Inflammatory macrophage treated with lipopolysaccharide for 4 hours (primary cell): ENCODE data around the gene ISL1.

ENCODE experiments used
- DNase-seq: peaks from one replicate; pipeline ENCODE4 v3.0.0-alpha.2; 2020

ISL1 gene

DNA sequence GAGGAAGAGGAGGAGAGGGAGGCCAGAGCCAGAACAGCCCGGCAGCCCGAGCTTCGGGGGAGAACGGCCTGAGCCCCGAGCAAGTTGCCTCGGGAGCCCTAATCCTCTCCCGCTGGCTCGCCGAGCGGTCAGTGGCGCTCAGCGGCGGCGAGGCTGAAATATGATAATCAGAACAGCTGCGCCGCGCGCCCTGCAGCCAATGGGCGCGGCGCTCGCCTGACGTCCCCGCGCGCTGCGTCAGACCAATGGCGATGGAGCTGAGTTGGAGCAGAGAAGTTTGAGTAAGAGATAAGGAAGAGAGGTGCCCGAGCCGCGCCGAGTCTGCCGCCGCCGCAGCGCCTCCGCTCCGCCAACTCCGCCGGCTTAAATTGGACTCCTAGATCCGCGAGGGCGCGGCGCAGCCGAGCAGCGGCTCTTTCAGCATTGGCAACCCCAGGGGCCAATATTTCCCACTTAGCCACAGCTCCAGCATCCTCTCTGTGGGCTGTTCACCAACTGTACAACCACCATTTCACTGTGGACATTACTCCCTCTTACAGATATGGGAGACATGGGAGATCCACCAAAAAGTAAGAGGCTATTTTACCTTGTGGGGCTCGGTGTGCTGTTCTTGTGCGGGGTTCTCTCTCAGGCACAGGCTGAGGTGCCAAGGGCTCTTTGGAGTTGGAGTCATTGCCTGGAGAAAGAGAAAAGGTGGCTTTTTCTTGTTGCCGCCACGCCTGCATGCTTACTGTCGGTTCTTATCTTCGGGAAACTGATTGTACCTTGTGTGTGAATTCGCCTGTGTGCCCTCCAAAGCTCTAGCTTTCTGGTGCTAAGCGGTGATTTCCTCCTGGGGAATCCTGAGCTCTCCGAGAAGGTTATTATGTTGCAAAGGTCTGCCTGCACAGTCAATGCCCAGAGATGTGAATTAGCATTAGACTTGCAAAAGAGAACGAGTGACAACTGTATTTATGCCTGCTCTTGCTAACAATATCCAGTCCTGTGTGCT is at the start of gene ISL1:
Gene ISL1, plus strand, starts transcription at position 318 of the 991 bp plus-strand sequence. Its CDS starts 224 bp downstream, at position 542.
- no peak for DNase-seq

DNA sequence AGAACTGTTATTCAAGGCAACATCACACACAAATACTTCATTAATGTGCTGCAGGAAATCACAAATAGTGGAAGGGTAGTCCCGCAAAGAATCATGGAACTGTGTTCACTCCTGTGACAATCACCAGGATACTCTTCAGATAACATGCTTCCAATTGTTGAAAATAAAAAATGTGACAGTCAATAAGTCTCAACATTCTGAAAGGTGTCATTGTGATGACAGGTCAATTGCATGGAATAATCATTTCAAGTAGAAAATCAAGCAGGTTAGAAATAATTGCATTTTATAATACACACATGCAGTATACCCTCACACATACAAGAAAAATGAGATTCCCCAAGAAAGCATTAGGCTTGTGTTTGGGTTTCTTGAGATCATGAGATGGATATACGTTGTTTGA is 46.4 kb upstream of the ISL1 start:
- DNase-seq = no peak

DNA sequence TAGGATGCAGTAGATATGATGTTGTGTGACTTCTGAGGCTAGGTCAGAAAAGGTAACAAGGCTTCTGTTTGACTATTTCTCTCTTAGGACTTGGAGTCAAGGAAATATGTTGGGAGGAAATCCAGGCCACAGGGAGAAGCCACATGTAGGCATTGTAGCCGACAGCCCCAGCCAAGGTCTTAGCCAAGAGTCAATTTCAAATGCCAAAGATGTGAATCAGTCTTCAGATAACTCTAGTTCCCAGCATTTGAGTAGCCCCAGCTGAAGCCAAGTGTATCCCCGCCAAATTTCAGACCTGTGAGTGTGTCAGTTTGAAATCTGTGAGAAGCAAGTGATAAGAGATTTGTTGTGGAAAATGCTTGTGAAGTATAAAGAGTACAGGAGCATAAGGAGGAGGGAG is 38.1 kb upstream of the ISL1 start:
- no peak for DNase-seq

DNA sequence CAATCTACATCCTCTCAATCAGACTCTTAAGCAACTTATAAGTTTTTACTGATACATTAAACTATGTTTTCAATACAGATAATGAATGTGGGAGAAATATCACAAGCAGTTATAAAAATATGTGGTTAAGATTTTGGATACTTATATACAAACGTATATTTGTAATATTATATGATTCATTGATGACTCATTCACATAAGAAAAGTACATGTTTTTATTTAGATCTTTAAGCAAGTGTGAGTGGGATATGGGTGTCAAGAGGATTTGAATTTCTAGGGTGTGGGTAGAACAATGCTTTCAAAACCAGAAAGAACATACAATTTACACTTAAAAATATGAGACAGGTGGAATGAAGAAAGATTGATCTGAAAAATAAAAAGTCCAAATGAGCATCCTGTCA is 36.1 kb upstream of the ISL1 start:
- no peak for DNase-seq

DNA sequence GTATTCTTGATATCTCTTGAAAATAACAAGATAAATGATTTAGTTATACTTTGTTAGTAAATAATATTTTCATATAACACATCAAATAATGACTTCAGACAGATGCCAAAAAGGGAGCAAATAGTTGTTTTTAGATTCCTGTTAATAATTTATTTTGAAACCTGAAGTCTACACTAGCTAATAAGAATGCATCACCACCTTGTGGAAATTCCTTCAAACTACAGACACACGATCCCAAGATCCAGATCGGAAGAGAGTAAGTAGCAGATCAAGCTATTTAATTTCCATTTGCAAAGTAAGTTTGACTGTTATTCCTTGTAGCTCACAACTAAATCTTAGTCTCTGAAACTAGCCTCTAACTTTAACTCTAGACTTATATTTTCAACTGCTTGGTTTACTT is 35.5 kb upstream of the ISL1 start:
- DNase-seq = no peak

DNA sequence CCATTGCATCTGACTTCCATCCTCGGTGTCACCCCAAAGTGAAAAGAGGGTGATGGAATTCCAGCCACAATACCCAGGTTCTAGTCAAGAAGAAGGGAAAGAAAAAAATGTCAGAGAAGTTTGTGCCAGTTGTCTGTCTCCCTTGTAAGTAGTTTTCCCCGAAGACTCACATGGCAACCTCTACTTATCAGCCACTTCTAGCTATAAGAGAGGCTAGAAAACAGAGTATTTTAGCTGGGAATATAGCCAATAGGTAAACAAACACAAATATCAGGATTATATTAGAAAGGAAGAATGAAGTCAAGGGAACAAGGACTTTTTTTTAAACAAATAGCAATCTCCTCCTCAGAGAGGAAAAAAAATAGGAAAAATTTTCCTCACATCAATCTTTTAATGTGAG is 12.2 kb upstream of the ISL1 start:
- DNase-seq = no peak

DNA sequence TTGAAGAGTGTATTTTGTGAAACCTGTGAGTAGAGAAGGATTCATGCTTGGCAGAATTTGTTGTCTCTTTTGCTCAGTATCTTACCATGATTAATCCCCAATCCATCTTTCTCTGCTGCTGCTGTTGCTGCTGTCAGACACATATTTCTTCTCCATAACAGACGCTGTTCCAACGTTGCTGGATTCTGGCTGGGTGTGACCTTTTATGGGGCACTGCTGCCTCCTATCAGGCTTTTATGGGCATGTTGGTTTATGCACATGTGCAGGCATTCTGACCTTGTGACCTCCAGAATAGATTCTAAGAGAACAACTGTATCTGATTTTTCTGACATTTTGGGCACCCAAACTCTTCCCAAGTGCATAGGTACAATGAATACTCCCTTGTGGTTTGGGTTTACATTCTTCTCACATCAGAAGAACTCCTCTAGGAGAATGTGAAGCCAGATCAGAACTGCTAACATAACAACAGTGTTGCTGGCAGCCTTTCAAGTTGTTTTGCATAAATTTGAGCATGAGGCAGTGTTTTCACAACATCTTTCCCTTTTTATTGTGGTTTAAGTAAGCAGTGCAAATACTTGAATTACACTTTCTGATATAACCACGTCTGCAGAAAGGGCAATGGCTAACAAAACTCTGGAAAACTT is 9.2 kb upstream of the ISL1 start:
- DNase-seq = no peak

DNA sequence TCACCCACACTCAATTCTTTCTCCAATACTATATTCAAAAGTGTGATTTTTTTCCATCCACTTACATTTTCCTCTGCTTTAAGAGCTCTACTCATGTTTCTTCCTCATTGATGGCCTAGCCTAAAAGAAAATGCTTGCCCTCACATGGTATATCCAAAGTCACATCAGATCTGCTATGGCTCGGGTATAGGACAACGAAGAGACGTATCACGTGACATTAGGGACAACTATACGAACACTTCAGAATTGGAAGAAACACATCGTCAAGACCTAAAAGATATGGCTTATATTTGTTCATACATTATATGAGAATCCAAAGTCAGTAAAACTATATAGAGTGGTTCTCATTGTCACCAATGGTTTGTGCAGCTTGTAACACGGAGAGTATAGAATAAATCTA is 8.2 kb upstream of the ISL1 start:
- no peak for DNase-seq

DNA sequence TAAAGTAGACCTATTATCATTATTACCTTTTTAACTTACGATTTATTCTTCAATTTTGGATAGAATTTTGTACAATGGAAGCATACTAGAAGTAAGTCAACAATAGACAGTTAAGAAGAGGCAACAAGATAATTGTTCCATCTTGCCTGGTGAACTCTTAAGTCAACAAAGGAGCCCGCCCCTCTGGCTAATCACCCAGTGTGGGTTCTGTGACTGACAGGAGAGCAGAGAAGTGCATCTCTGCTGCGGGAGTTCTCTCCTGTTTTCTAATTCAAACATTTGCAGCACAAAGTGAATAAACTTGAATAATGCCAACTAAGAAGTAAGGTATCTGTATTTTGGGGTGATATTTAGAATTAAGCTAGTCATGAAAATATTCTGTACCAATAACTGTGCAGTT is 6.7 kb upstream of the ISL1 start:
- DNase-seq = no peak

DNA sequence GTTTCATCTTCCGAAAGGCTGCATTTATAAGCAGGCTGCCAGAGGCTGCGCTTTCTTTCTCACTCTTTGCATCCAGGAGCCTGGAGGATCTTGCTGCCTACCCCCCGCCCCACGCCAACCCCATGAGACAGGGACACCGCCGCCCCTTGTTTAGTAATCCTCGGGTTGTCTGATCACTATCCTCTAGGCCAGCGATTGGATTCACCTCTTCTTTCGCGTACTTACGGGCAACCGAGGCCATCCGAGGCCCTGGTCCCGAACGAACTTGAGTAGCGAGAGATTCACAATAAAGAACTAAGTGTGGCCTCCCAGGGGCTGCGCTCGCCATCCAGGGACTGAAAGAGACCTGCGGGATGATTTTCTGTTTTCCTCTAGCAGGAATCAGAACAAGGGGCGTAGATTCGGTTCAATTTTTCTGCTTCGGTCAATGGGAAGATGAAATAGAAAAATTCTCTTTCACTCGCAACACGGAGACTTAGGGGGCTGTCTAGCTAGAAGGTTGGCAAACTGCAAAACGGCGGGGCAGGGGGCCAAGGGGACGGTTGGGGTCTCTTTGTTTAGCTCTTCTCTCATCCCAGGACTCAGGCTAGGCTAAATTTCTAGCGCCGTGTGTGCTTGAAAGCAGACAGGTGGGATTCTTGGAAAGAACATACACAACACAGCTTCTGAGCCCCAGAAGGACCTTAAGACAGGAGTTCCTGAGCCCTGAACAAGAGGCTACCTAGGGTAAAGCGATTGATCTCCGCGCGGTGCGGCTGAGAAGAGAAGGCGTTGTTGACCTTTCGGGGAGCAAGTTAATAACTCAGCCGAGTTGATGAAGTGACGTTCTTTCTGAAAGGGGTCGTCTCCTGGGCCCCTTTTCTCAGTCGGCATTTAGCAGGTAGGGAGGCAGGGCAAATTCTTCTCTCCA is 5.8 kb upstream of the ISL1 start:
- DNase-seq = no peak

DNA sequence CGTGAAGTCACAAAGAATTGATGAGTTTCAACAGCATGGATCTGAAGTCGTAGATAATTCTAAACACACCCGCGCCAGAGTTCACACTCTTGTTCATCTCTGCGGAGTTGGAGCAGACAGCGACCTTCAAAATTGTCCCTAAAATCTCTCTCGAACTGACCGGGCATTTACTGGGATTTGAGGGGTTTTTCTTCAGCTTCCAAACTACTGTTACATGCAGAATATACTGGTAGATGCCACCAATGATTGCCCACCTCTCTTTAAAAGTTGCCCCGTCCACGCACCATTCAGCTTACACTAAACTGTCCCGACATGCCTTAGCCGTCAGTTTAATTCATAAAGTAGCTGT is 5.2 kb upstream of the ISL1 start:
- no peak for DNase-seq

DNA sequence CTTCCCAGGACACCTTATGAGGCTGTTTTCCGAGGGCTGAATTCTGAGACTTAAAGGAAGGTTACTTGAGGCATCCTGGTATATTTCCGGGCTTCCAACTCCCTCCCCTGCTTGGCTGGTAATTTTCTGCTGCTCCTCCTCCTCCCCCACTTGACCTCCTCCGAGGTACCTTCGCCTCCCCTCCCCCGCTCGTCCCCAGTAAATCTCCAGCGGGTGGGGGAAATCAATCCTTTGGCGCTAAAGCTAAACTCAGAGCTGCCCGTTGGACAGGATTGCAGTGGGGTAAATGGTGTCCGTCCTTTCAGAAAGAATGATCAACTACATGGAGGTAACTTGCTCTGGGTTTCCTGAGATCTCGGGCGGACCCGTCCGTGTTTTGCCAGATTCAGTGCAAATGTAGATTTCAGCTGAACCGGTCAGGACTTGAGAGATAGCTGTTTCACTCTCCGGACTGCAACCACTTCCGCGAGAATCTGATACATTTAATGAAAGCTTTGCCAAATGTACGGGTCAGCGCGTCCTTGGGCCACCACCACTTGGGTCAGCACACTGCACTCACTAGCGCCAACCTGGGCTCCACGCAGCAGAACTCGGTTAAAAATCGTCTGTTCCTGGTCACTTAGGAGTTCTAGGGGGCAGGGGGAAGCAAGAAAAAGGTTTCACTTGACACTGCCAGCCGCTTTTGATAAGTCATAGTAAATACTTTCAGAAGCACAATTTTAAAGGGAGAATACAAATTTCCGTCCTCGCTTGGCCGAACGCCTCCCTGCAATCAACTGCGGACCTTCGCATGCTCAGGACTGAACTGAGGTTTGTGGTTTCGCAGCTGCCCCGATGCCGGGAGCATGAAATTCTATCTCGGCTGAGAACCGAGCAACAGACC is 4.6 kb upstream of the ISL1 start:
- DNase-seq = no peak

DNA sequence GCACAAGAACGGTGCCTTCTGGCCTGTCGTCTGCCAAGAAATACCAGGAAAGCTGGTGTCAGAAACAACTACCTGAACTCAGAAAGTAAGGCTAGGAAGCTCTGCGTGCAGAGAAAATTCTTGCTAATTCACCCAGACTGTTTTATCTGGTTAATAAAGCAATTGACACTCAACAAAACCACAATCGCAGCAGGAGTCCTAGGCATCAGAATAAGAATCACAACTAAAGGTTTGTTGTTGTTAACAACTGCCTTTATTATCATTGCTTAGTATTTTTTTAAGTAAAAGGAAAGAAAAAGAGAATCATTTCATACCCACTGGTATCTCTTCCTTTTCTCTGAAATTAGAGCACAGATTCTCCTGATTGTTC is 3.9 kb upstream of the ISL1 start:
- no peak for DNase-seq

DNA sequence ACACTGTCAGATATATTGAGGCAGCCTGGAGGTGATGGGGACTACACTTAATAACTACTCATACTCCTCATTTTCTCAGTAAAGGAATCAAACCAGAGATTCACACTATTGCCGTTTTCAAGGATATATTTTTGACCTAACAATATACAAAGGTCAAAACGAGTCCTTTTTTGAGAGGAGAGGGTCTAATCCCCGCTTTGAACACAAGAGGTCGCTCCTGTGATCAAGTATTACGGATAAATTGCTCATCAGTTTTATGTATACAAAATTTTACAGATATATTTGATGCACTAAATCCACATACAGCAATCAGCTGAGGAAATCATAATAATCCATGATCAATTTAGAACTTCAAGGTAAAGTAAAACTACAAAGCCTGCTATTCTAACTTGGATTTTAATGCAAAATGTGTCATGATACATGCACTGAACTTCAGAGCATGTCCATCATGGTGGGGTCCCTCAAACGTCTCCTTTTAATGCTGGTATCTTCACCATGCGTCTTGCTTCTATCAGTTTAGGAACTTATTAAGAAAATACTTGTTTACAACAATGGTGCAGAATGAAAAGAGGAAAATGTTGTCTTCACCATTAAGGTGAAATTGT is 2.5 kb upstream of the ISL1 start:
- peak; percentile 1 for DNase-seq

DNA sequence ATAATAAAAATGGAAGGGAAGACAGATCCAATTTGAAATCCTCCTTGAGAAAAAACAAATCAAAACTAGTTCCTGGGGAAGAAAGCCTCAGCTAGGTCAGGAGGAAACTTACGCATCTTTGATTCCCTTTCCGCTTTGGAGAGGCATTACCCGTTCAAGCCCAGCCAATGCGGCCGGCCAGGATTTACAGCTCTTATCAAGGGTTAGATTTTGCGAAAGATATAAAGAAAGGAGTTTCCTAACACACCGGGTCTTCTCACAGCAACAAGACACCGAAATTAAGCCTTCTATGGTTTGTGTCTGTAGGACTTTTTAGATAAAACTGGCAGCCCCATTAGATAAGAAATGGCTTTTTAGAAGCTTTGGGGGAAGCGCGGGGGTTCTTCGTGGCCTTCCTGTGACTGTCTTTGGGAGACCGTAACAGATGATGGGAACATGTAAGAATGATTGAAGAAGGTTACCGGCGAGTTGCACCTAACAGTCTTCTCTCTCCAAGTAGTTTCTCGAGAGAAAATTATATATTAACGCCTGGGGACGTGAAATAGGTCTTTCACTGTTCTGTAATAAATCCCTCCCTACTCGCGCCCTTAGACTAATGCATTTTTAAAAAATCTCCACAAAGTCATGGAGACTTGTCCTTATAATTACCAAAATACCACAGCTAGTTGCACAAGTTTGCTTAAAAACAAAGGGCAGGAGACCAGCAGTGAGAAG is 1.3 kb upstream of the ISL1 start:
- no peak for DNase-seq

DNA sequence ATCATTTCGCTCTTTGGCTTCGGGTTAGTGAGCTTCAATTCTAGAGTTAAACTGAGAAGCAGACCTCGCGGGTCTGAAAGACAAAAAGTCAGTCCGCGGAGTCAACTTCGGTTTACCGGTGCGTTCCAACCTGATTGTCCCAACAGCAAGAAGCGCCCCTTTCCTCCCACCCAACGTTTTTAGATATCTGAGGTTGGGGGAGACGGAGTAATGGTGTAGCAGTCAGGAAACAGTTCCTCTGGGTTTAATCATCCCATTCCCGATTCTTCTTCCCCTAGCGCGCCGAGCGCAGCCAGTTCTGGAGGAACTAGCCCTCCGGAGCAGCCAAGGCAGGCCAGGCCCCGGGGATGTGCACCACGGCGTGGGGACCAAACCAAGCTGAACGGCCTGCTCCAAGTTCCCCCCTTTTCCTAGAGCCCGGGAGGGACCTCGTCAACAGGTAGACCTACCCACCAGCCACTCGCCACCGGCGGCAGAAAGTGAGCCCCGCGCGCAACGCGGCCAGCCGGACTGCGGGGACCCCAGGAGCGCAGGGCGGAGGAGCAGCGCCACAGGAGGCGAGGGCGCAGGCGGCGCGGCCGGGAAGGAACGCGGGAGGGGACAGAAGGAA is 622 bp upstream of the ISL1 start:
- DNase-seq = no peak

DNA sequence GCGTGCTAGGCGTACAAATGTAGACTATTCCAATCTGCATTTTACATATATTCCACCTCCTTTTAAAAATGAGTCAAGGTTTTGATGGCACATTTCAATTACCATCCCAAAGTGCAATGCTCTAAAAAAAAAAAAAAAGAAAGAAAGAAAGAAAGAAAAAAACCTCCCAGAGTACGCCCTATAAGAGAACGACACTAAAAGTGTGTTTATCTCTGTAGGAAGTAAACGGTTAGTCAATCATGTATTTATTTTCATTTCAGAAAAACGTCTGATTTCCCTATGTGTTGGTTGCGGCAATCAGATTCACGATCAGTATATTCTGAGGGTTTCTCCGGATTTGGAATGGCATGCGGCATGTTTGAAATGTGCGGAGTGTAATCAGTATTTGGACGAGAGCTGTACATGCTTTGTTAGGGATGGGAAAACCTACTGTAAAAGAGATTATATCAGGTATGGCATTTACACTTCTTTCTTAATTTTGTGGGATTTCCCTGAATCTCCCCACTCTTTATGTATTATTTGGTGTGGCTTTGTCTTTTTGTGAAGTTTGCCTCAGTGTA is 1.1 kb downstream of the ISL1 start:
- no peak for DNase-seq

DNA sequence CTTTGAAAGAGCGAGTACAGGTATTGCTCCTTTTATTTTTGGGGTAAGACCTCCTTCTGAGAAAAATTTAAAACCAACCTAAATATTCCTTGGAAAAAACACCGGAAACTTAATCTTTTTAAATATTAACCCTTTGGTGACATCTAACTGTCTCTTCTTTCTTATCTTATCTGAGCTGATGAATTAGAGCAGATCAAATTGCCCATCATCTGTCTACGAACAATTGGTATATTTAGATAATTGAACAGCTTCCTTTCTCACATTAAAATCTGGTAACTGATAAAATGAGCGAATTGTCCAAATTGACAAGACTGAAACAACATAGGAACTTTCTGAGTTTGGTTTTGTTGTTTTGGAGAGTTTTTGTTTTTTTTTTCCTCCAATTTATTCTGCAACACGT is 2.0 kb downstream of the ISL1 start:
- no peak for DNase-seq

DNA sequence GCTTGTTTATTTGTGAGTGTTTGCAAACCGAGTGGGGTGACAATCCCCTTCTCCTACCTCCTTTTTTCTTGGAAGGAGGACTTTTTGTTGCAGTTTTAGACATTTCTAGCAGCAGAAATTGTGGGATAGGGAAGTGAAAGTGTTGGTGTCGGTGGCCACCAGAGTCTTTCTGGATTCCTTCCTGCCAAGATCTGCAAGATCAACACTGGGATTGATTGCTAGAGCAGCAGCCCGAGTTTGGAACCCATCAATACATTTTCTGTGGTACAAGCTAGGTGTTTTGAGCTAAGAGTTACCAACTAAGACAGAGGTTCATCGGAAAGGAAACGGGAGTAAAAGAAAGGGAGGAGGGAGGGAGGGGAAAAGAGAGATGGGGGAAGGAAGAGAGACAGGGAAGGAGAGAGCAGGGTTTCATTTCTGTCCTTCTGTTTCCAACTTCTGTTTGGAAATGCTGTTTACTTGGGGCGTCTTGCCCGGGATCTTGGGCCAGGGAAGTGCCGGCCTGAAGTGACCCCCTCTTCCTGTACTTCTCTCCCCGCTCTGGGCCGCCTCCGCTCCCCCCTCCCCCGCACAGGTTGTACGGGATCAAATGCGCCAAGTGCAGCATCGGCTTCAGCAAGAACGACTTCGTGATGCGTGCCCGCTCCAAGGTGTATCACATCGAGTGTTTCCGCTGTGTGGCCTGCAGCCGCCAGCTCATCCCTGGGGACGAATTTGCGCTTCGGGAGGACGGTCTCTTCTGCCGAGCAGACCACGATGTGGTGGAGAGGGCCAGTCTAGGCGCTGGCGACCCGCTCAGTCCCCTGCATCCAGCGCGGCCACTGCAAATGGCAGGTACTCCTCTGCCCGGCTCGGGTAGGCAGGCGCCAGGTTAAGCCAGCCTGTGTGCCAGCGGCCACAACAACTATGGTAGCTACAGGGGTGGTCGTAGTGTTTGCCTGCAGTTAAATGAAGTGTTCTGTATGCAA is 4.0 kb downstream of the ISL1 start:
- no peak for DNase-seq
